Retina (tissue), 1 donor: ENCODE measurements around the gene MARVELD3.
A peak's percentile ranks its signal among the peaks of the same experiment; 100 is the strongest.
"Not testable (repeated sequence)": the region's sequence is repeated elsewhere in the genome, so short reads cannot be mapped to it uniquely, and the experiment has no call there.

ENCODE experiments used
- DNase-seq: peaks from one replicate; pipeline ENCODE4 v3.0.0-alpha.2; 2016

The MARVELD3 gene, protein sequence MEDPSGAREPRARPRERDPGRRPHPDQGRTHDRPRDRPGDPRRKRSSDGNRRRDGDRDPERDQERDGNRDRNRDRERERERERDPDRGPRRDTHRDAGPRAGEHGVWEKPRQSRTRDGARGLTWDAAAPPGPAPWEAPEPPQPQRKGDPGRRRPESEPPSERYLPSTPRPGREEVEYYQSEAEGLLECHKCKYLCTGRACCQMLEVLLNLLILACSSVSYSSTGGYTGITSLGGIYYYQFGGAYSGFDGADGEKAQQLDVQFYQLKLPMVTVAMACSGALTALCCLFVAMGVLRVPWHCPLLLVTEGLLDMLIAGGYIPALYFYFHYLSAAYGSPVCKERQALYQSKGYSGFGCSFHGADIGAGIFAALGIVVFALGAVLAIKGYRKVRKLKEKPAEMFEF

GRCh38 chr16:71626018-71626857 is at the start of gene MARVELD3:
MARVELD3 (plus strand) TSS chr16:71626184; CDS start chr16:71626230, 46 bp downstream.
- peak; percentile 32 for DNase-seq

DNA sequence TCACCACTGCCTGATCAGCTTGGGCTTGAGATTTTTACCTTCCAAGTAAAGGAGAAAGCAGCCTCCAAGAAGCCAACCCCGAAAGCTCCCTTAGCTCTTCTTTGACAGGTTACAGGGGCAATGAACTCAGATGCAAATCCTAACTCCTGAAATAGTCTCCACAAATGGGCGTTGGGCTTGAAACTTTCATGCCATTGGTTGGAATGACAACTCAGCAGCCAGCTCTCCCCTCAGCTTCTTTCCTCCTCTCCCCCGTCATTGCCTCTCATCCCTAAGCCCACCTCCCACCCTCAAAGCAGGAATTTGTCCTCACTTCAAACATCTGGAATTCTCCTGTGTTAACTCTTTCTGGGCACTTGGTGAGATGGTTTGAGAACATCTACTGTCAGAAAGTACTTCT is 49.0 kb upstream of the MARVELD3 start, which contains the start of gene TAT:
Gene TAT, minus strand, starts transcription at position 122 of the 400 bp plus-strand sequence. CDS start 677 bp downstream, outside the sequence.
- no peak for DNase-seq

GRCh38 chr16:71582553-71582848 is 43.5 kb upstream of the MARVELD3 start:
- DNase-seq = not testable (repeated sequence)

- DNase-seq = no peak
Measured at GRCh38 chr16:71584543-71585317, 41.3 kb upstream of the MARVELD3 start.

DNA sequence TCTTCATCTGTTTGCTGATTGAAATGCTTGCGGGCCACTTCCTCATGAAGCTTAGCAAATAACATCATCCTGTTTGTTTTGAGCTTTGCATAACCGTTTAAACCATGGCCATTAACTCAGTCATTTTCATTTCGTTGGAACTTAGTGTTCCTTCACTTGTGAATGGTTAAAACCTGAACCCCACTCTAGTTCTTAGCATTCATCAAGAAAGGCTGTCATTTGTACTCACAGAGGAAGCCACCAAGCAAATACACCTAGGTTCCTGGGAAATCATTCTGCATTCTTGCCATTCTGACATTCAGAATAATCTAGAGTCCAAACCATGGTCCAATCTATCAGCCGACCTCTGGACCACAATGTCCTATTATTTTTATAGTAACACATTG is 40.7 kb upstream of the MARVELD3 start:
- DNase-seq = no peak

- DNase-seq = not testable (repeated sequence)
Measured at GRCh38 chr16:71589334-71589733, 36.6 kb upstream of the MARVELD3 start.

- DNase-seq = not testable (repeated sequence)
Measured at GRCh38 chr16:71590071-71590470, 35.9 kb upstream of the MARVELD3 start.

DNA sequence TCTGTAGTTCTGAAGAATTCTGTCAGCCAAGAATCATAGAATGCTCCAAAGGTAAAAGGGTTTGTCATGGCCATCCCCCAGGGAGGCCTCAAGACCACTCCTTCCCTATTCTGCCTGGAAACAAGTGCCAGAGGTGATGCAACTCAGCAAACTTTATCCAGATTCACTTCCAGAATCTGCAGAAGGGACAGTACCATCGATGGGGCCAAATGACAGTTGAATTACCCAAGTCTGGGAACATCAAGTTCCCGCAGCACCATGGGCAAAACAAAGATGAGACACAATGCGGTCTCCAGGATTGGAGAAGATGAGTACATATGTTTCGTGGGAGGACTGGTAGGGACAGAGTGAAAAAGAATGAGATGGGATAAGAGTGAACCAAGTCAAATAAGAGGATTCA is 35.4 kb upstream of the MARVELD3 start:
- no peak for DNase-seq

DNA sequence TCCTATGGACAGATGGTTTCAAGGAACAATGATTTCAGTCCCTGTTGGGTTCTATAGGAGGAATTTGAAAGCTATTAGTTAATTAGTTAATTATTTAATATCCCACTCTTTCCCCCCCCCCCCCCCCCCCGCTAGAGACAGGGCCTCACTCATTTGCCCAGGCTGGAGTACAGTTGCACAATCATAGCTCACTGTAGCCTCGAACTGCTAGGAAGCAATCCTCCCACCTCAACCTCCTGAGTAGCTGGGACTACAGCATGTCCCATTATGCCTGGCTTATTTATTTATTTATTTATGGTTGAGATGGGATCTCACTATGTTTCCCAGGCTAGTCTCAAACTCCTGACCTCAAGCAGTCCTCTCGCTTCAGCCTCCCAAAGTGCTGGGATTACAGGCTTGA is 34.1 kb upstream of the MARVELD3 start:
- no peak for DNase-seq

- no peak for DNase-seq
Measured at GRCh38 chr16:71593048-71593999, 32.7 kb upstream of the MARVELD3 start.

GRCh38 chr16:71594000-71594646 is 31.9 kb upstream of the MARVELD3 start:
- no peak for DNase-seq

- not testable (repeated sequence) for DNase-seq
Measured at GRCh38 chr16:71595340-71595826, 30.6 kb upstream of the MARVELD3 start.

GRCh38 chr16:71598426-71598825 is 27.6 kb upstream of the MARVELD3 start:
- not testable (repeated sequence) for DNase-seq

- DNase-seq = no peak
Measured at GRCh38 chr16:71600822-71601221, 25.2 kb upstream of the MARVELD3 start.

GRCh38 chr16:71609066-71609465 is 16.9 kb upstream of the MARVELD3 start:
- no peak for DNase-seq

GRCh38 chr16:71610447-71610846 is 15.5 kb upstream of the MARVELD3 start:
- DNase-seq = no peak

DNA sequence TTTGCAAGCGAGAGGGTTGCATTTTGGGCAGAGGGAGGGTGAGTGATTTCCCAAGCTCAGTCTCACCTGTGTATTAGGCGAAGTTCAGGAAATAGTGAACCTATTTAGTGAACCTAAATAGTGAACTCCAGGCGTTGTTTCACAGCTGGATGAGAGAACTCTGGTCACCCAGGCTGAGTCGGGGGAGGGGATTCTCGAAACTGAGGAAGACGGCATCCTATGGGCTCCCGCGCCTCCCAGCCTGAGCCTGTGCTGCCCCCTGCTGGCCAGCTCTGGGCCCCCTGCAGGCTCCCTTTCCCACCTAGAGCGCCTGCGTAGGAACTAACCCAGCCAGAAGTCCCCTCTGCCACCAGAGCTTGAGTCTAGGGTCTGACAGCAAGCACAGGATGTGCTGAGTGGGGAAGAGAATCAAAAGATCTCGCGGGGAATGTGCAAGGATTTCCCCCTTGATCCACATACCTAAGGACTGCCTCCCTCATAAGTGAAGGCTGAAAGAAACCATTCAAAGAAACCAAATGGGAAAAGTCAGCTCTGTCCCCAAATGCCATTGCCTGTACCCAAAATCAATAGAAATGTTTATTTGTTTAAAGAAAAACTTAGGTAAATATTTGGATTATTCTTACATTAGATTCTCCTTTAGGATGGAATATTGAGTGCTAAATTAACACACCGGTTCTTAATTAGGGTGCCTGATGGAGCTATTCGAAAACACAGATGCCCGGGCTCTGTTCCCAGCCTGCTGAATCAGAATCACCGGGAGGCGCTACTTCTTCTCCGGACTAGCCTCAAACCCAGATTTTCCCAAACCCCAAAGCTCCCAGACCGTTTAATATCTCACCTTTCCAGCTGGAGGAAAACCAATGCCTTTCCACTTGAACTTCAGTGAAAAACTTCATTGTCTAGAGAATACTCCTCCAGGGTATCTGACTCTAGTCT is 14.8 kb upstream of the MARVELD3 start:
- peak; percentile 79 for DNase-seq

DNA sequence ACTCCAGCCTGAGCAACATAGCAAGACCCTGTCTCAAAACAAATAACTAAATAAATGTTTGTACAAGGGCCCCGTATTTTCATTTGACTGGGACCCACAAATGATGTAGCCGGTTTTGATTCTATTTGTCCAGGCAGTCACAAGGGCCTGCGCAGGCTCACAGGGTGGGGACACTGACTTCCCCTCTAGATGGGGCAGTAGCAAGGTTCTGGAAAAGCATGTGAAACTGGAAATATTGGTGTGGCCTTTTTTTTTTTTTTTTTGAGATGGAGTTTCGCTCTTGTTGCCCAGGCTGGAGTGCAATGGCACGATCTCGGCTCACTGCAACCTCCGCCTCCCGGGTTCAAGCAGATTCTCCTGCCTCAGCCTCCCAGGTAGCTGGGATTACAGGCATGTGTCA is 11.0 kb upstream of the MARVELD3 start:
- DNase-seq = not testable (repeated sequence)

DNA sequence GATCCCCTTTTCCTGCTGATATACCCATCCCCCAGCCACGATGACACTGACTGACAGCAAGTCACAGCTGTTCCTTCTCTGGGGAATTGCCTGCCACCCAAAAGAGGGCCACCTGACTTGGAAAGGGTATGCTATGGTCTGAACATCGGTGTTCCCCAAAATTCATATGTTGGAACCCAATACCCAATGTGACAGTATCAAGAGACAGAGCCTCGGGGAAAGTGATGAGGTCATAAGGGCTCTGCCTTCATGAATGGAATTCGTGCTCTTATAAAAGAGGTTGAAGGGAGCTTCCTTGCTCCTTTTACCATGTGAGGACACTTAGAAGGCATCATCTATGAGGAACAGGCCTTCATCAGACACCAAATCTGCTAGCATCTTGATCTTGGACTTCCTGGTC is 7.6 kb upstream of the MARVELD3 start:
- DNase-seq = no peak

- no peak for DNase-seq
Measured at GRCh38 chr16:71622088-71622487, 3.9 kb upstream of the MARVELD3 start.
